GM21360 (cell line): ENCODE data around the gene RPF1.
"Not testable (repeated sequence)": the region's sequence is repeated elsewhere in the genome, so short reads cannot be mapped to it uniquely, and the experiment has no call there.

Experiments
- ATAC-seq: cut with Tn5 transposase; IDR thresholded peaks from one replicate; pipeline ENCODE4 v1.9.1; 2021; ENCODE audit warnings: mild to moderate bottlenecking, moderate library complexity; ENCODE audit not compliant: unreplicated experiment

The RPF1 gene

DNA sequence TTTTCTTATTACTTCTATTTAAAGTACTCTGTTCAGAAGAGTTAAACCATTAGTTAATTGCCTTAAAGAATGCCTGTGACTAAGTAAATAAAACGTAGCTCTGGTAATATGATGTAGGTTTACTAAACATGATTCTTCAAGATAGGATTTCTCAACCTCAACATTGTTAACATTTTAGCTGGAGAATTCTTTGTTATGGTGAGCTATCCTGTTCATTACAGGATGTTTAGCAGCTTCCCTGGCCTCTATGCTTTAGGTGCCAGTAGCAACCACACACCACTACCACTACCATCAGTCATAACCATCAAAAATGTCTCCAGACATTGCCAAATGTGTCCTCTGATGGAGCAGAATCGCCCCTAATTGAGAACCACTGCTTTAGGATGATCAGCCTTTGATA lies 10.7 kb downstream of the RPF1 start:
- no peak for ATAC-seq

DNA sequence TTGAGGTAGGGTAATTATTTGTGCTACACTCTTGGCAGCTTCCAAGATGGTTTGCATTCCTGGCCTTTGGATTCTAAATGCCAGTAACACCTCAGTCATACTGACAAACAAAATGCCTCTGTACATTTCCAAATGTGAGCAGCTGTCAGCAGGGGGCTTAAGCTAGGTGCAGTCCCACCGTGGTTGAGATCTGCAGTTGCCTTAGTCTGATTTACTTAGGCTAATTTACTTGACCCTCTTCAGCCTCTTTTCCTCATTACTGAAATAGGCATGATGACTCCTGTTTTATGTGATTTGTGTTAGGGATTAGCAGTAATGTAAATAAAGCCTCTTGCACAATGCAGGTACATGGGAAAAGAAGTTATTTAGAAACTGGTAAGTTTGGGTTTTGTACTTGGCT lies 13.7 kb downstream of the RPF1 start:
- no peak for ATAC-seq

DNA sequence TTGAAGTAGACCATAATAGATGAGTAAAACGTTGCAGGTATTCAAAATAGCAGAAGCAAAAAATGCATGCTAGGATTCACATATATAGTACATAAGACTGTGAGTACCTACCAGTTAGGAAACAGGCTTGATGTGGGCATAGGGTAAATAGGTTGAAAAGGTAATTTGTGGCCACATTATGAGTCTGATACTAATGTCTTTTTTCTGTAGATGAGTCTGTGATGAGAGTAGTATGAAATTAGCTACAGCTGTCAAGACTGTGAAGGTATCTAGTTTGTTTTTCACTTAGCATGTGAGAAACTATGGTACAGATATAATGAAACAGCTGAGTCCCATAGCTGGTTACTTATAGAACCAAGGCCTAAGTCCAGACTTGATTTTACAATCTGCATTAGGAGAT lies 14.7 kb downstream of the RPF1 start:
- no peak for ATAC-seq

DNA sequence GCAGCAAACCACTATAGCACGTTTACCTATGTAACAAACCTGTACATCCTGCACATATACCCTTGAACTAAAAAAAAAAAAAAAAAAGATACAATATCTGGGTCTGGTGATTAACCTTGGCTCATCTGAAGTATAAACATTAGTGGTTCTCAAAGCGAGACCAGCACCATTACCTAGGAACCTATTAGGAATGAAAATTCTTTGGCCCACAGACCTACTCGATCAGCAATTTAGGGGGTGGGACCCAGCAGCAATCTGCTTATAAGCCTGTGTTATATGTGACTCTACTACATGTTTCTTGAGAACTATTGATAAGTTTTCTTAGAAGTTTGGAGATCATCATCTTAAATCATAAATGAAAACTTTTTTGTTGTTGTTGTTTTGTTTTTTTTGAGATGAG lies 17.4 kb downstream of the RPF1 start:
- no peak for ATAC-seq

DNA sequence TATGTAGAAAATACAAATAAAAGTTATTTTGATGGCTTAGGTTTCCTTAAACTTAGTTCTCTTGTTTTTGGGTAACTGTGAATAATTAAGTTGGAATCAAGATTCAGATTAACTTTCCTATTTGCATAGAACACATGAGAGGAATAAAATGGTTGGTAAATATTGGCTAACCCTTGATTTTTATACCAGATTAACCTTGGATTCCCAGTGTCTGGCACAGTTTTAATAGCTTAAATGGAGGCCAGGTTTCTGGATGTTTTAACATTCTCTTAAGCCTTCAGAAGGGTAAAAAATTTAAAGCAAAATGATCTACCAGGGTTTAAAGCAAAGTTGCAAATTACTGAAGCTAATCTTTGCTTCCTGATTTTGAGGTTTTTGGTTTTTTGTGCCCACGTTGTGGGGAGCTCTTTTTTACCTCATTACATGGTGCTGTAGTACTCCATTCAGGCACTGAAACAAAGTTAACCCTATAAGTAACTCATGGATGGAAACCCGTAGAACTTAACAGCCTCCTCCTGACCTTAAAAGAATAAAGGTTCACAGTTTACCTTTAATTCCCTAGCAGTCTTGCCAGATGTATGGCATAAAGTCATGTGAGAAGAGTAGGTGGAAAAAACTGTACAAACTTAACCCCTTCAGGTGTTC lies 18.7 kb downstream of the RPF1 start:
- no peak for ATAC-seq

DNA sequence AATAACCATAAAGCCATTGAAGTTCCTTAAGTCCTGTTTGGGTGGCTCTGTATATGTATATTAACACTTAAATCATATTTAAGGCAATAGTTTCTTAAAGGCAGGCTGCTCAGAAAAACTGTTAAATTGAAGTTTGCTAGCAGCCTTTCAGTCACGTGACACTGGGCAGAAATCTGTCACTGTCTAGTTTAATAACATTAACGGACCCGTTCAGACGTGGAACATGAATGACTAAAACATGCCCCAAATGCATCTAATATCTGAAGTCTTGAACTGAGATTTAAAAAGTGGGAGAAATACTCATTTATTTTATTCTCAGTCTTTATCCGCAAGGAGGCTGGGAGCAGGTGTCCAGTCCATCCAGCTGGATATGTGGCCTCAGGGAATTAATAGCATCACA lies 23.9 kb downstream of the RPF1 start:
- ATAC-seq, result no peak

DNA sequence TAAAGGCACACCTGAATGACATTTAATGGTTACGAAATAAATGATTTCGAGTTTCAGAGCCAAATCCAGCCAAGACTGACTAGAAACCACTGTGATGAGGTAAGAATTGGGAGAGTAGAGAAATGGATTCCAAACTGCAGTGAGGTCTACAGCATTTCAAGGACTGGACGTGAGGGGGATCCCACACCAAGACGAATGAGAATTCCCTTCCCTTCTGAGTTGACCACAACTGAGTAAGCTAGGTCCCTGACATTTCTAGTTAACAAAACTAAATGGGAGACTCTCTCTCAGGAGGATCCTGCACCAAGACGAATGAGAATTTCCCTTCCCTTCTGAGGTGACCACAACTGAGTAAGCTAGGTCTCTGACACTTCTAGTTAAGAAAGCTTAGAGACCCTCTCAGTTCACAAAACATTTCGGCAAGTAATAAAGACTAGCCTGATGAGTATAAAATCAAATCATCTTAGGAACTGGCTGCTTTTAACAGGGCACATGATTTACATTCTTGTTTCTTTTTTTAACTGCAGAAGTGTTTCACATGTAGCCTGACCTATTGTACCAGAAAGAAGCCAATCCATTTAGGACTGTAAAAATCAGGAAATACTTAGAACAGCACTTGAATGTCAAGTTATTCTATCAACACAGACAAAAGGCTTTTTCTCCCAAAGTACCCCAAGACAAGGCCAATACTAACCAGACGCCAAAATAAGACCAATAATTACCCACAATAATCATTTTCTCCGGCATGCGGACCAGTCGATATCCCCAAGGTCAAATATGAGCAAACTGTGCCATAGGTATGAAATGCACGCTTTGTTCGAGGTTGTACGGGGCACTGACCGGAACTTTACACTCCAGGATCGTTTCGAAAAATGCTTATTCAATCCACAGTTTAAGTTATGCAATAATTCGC lies 25.8 kb downstream of the RPF1 start:
- no peak for ATAC-seq

DNA sequence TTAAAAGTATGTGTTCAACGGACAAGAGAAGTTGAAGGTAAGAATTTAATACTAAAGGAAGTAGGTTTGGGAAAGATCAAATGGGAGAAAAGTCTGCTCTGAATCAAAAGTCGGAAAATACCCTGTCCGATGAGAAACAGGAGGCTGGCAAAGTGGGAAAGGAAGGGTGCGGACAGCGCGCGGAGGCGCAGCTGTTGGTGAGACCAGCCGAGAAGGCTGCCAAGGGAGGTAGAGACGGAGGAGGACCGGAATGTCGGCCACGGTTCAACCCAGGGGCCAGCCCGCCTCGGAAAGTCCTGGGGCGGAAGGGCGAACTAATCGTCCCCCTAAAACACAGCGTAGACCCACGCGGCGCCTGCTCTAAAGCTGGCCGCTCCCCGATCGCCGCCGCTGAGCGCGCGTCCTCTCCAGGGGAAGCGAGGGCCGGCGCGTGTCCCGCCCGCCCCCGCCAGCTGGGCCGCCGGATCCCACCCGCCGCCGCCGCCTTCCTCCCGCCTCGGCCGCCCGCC lies 26.5 kb downstream of the RPF1 start:
- ATAC-seq, result peak; percentile 24

DNA sequence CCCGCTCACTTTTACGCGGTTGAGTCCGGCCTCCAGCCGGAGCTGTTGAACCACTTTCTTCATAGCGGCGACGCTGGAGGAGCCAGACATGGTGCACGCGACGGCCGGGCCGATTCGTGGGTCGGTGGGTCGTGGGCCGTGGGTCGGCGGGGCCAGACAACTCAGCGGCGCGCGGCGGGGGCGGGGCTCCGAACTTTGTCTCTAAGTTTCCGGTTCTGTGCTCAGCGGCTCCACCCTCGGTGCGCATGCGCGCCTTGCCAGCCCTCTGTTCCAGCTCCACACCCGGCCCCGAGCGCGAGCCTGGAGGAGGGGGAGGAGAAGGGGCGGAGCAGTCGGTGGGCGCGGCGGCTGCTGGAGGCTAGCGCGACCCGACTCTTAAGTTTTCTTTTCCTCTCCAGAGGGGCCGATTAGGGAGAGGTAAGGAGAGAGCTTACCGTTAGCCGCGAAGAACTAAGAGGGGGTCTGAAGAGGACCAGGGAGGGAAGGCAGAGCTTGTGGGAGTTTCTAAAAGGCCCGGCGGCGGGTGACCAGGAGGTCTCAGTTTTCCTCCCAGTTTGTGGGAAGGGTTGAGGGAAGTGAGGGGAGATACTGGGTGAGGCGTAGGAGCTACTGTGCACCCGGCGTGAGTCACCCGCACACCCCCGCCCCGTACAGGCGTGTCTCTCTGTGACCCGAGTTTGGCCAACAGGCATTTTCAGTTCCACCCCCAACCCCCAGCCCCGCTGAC lies 27.1 kb downstream of the RPF1 start, which contains the start of the genes GNG5 and SPATA1:
Gene GNG5, minus strand, starts transcription at position 580 of the 727 bp plus-strand sequence. Its CDS starts 490 bp downstream, at position 90.
Gene SPATA1, plus strand, starts transcription at position 385 of the 727 bp plus-strand sequence. CDS start 9,974 bp downstream, outside the sequence.
- ATAC-seq, result peak; percentile 77

DNA sequence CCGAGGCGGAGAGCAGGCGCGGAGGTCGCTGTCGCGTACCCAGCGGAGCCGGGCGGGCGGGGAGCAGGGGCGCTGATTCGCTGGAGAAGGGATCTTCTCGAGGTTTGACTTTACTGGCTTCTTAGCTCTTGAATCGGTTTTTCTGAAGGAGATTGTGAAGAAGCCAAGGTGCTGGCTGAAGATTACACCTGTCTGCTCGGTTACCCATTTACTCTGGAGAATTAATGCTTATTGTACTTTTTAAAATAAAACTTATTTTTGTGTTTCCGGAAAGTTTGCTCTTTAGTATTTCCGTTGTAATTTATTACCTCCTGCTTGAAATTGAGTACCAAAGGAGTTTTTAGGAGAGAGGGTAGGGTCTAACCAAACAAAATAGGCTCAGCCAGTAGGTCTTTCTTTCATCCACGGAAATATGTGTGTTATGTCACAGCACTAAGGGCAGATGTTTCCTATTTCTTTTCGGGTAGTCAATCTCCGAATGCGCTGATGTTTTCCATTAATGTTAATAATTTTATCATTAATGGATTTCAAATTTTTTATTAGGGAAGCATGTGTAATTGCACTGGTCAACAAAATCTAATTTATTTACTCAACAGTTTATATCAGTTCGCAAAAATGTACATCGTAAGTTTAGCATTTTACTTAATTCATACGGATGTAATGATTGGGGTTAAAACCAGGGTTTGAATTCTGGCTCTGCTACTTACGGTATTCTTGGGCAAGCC lies 27.8 kb downstream of the RPF1 start:
- ATAC-seq, result no peak

DNA sequence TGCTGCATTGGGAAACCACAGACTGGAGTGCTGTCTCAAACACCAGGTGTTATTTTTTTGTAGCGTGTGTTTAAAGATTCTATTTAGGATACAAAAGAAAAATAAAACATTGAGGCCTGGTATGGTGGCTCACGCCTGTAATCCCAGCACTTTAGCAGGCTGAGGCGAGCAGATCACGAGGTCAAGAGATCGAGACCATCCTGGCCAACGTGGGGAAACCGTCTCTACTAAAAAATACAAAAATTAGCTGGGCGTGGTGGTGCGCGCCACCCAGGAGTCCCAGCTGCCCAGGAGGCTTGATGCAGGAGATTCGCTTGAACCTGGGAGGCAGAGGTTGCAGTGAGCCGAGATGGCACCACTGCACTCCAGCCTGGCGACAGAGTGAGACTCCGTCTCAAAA lies 28.8 kb downstream of the RPF1 start:
- not testable (repeated sequence) for ATAC-seq

DNA sequence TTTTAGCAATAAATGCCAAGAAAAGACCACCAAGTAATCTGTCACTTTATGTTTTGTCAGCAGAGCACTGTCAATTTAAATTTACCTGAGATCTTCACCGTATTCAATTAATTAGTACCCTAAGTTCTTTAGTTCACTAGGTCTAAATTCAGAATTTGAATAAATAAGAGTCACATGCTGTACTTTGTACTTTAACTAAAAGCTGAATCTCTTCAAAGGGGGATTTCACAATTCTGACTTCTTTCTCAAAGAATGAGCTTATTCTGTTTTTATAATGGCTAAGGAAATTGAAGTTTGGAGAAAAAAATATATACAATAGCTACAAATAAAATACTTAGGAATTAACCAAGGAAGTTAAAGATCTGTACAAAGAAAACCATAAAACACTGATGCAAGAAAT lies 29.4 kb downstream of the RPF1 start:
- ATAC-seq, result no peak

DNA sequence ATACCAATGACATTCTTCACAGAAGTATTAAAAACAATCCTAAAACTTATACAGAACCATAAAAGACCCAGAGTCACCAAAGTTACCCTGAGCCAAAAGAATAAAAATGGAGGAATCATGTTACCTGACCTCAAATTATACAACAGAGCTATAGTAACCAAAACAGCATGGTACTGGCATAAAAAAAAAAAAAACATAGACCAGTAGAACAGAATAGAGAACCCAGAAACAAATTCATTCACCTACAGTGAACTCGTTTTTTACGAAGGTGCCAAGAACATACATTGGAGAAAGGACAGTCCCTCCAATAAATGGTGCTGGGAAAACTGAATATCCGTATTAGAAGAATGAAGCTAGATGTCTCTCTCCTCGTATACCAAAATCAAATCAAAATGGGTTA lies 30.0 kb downstream of the RPF1 start:
- no peak for ATAC-seq

DNA sequence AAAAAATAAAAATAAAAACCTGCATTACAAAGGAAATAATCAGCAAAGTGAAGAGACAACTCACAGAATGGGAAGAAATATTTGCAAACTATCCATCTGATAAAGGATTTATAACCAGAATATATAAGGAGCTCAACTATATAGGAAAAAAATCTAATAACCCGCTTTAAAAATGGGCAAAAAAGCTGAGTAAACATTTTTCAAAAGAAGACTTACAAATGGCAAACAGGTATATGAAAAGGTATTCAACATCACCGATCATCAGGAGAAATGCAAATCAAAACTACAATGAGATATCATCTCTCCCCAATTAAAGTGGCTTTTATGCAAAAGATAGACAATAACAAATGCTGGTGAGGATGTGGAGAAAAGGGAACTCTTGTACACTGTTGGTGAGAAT lies 31.1 kb downstream of the RPF1 start:
- ATAC-seq, result no peak

DNA sequence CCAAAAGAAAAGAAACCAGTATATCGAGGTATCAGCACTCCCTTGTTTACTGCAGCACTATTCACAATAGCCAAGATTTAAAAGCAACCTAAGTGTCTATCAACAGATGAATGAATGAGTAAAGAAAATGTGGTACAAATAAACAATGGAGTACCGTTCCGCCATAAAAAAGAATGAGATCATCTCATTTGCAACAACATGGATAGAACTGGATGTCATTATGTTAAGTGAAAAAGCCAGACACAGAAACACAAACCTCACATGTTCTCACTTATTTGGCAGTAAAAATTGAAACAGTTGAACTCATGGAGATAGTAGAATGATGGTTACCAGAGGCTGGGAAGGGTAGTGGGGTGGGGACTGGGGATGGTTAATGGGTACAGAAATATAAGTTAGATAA lies 31.6 kb downstream of the RPF1 start:
- no peak for ATAC-seq

DNA sequence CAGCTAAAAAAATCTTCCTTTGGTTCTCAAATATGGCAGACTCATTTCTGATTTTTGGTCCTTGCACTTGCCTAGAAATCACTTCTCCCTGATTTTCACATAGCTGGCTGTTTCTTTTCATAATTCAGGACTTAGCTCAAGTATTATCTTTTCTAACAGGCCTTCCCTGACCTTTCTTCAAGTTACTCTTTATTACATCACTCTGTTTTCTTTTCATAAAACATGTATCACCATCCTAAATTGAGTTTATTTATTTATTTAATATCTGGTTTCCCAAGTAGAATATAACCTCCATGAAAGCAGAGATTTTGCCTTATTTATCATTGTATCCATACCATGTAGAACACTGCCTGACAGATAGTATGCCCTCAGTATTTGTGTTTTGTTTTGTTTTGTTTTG lies 45.5 kb downstream of the RPF1 start:
- ATAC-seq, result no peak

DNA sequence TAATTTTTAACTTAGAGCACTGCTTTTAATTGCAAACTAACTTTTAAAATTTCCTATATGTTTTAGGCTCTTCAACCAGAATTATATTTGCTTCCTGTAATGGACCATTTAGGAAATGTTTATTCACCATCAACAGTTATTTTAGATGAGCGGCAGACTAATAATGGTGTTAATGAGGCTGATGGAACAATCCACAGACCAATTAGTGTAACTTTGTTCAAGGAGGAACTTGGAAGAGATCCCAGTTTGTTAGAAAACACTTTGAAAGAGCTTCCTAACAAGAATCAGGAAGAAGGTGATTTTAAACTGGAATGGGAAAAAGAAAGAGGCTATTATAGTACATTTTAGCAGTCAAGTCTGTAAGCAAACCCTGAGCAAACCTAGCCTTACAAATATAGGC lies 46.7 kb downstream of the RPF1 start:
- no peak for ATAC-seq

DNA sequence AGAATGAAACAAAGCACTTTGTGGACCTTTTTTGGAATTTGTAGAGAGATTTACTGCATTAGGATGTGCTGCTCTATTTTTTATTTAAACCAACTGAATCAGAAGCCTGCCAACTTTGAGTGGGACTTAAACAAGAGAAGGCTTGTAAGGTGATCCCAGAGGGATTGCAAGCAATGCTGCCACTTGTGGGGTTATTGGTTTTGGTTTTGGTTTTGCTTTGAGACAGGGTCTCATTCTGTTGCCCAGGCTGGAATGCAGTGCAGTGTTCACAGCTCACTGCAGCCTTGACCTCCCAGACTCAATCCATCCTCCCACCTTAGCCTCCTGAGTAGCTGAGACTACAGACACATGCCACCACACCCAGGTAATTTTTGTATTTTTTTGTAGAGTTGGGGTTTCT lies 59.5 kb downstream of the RPF1 start:
- no peak for ATAC-seq

DNA sequence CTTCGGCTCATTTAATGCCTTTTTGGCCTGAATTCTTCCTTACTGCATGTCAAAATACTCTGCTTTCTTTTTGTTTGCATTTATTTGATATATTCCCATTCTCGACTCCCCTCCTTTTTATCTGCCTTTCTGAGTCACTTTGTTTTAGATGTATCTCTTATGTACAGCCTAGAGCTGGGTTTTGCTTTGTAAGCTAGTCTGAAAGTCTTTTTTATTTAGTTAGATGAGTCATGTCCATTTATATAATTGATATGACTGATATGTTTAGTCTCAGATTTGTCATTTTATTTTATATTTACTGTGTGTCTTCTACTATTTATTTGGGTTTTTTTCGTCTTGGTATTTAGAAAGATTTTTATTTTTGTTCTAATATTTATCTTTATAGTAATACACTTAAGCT lies 60.9 kb downstream of the RPF1 start:
- ATAC-seq, result no peak

DNA sequence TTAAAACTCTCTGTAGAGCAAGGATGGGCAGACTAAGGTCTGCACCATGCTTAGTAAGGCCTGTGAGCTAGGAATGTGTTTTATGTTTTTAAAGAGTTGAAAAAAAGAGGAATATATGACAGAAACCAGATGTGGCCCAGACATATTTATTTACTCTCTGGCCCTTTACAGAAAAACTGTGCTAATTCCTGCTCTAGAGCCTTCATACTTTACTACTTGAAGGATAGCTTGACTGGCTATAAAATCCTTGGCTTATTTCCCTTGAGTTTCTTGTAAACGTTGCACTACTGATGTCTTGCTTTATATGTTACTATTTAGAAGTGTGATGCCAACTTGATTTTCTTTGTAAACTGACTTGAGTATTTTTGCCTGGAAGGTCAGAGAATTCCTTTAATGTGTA lies 61.7 kb downstream of the RPF1 start:
- no peak for ATAC-seq

DNA sequence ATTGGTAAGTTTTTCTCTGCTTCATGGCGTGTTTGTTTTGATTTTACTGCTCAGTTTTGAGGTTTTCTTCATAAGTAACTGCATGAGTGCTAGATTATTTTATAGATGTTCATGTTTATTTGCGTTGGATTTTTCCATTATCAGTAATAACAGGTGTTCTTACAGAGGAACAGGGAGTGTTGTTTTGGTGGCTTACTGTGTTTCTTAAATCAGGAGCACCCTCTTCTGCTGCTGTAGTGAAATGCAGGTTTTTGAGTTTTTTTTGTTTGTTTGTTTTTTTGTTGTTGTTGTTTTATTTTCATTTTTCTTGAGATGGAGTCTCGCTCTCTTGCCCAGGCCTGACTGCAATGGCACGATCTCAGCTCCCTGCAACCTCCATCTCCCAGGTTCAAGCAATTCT lies 62.6 kb downstream of the RPF1 start:
- no peak for ATAC-seq
